Right lobe of liver (tissue), 6 donors: ENCODE data around the gene ABCF1. TPM values are rescaled to one million over a fixed set of nuclear protein-coding genes. Genes with fewer than 3 reads are reported as not detected.

Source experiments
- ATAC-seq, 4 donors: fragments of 200-7000 bp; cut with Tn5 transposase; one replicate each; pipeline ENCODE4 v1.9.1; 2020; ENCODE audit warnings: mild to moderate bottlenecking in 4 of 4, moderate library complexity in 4 of 4
- DNase-seq, 3 donors: peaks; one replicate each; pipeline ENCODE4 v3.0.0-alpha.2; 2020
- H3K27ac ChIP-seq, 3 donors: fragments of 200-600 bp; one replicate each; pipeline ENCODE4 v1.8.0; 2022
- H3K27me3 ChIP-seq, 2 donors: fragments of 200-600 bp; one replicate each; pipeline ENCODE4 v1.8.0; 2022
- H3K36me3 ChIP-seq, 4 donors: fragments of 200-600 bp; sonication (generic) in 1 of 4; one replicate each; pipeline versions ENCODE4 v1.5.1 to v1.8.0; 2017 to 2022; ENCODE audit warnings: control low read depth in 1 of 4
- H3K4me1 ChIP-seq, 4 donors: fragments of 200-600 bp; sonication (generic) in 1 of 4; one replicate each; pipeline versions ENCODE4 v1.5.1 to v1.8.0; 2017 to 2022; ENCODE audit warnings: control low read depth in 1 of 4
- H3K4me3 ChIP-seq, 3 donors: fragments of 200-600 bp; one replicate each; pipeline ENCODE4 v1.8.0; 2022
- H3K9me3 ChIP-seq, 4 donors: fragments of 200-600 bp; sonication (generic) in 1 of 4; one replicate each; pipeline versions ENCODE4 v1.5.1 to v1.8.0; 2017 to 2022; ENCODE audit warnings: control low read depth in 1 of 4
- POLR2A ChIP-seq: fragments of 450-650 bp; IDR thresholded peaks from one replicate; pipeline ENCODE4 v1.6.1; 2017; ENCODE audit warnings: antibody characterized with exemption, mild to moderate bottlenecking
- WGBS: methylation state at CpG from one replicate; pipeline ENCODE4 v1.1.6; 2018; ENCODE audit warnings: low coverage, low lambda C conversion rate; ENCODE audit not compliant: insufficient coverage; ENCODE audit errors: missing lambda C conversion rate; 5-methylcytosine and 5-hydroxymethylcytosine counted together
- intact Hi-C, 2 donors: fragments of 100-400 bp; cut with DNase I; formaldehyde crosslinking; loops; one replicate each; pipeline versions ENCODE4 v1.11.2 to v1.14.1; 2022
- total RNA-seq, 6 experiments: library from RNA; depleted of rRNA in 2 of 6; stranded (reverse); fragments of >200 nt in 2 of 6; fragmentation: NEBNext Ultra II Directional in 3 of 6; extraction: Animal tissue kit (Norgen Biotek cat#: 25700) in 3 of 6; gene quantifications; one replicate each; pipeline versions ENCODE4 v1.1.0 to v1.2.4, GENCODE V29; 2016 to 2023
- TF ChIP-seq, protein P1 (sequence below), 4 donors: fragments of 200-600 bp in 3 of 4; fragments of 450-650 bp in 1 of 4; IDR thresholded peaks; one replicate each; pipeline versions ENCODE4 v1.5.1 to v1.8.0; 2016 to 2022; ENCODE audit warnings: antibody characterized with exemption in 4 of 4, mild to moderate bottlenecking in 2 of 4
- donor health status: DM: no; HTN: yes; CAD: no.
- donor health status: DM: no; HTN: no; CAD: no.
- donor health status: DM: no; HTN: no; CAD: no.
- donor health status: DM: no; HTN: yes; CAD: no.
- donor health status: DM: no; HTN: yes; CAD: no.

The ABCF1 gene
- total RNA-seq, 6 experiments from 2014 or later = 23.3 to 35.2 (median 26.8) TPM

DNA sequence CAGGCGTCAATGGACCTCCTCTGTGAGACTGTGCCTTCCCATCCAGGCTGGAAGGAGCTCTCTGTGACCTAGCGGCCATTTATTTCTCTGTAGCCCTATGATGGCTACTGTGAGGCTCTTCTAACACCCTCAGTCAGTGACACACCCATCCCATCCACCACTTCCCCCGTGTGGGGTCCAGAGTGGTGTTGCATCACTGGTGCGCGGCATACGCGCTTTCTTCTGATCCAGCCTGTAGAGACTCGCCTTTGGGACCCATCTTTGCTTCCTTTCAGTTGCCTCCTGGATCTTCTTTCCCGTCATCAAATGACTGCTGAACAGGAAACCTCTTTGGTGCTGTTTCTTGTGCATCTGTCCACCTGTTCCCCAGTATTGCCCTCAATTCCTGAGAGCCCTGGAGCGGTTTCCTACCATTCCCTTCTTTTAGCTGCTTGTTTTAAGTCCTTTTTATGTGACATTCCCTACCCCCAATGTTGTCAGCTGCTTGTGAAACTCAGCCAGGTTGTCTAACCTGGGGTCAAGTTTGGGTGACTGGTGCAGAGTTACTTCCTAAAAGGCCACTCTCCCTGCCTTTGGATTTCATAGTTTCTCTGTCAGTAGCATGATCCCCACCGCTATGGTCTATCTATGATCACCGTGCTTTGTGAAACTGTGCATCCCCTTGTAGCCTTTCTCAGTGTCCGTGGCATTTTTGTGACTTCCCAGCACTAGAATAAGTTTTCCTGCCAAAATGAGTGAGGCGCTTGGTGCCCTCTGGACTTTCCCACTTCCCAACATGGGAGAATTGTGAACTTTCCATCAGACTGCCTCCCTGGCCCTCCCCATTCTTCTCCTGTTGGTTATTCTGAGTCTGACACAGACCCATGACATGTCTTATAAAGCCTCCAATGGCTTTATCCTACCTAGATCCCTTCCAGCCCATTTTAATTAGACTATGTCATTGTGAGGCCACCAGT lies 8.5 kb upstream of the ABCF1 start:
- Histone ChIP-seq H3K27me3 (no peaks in the 10 kb centered on the region), H3K27ac (peak overlapping the region in 2 of 3 donors; percentile 5 to 67), H3K36me3 (no peaks in the 10 kb centered on the region), H3K9me3 (no peaks in the 10 kb centered on the region), H3K4me1 (peaks cover 0 to 51% (median 25%) of the 10 kb centered on the region in 4 donors), H3K4me3 (no peak overlapping the region)
- WGBS = 63% methylated on average over 14 of the region's 14 CpGs
- TF ChIP-seq POLR2A = no peak
- TF ChIP-seq, protein P1, sequence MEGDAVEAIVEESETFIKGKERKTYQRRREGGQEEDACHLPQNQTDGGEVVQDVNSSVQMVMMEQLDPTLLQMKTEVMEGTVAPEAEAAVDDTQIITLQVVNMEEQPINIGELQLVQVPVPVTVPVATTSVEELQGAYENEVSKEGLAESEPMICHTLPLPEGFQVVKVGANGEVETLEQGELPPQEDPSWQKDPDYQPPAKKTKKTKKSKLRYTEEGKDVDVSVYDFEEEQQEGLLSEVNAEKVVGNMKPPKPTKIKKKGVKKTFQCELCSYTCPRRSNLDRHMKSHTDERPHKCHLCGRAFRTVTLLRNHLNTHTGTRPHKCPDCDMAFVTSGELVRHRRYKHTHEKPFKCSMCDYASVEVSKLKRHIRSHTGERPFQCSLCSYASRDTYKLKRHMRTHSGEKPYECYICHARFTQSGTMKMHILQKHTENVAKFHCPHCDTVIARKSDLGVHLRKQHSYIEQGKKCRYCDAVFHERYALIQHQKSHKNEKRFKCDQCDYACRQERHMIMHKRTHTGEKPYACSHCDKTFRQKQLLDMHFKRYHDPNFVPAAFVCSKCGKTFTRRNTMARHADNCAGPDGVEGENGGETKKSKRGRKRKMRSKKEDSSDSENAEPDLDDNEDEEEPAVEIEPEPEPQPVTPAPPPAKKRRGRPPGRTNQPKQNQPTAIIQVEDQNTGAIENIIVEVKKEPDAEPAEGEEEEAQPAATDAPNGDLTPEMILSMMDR (IDR thresholded peaks at IDR 0.05) = no peak
- peak; percentile 64 to 76 (median 68) for ATAC-seq
- DNase-seq = no peak
- intact Hi-C loops = no loop called here

DNA sequence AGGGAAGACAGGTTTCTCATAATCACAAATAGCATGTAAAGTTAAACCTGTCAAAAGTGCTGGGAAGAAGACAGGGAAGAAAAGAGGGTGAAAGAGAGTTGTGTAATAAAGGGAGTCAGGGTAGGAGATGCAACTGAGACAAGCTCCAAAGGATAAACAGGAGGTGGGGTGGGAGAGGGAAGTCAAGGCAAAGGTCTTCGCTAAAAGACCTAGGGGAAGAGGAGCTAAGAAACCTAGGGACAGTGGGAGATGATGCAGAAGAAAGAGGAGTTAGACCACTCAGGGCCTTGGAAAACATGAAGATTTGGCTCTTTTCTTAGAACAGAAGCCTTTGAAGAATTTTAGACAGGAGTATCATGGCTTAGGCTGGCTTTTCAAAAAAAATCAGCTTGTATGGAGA lies 7.1 kb upstream of the ABCF1 start:
- H3K27me3 ChIP-seq = no peaks in the 10 kb centered on the region
- 92% methylated on average over 1 of the region's 1 CpG for WGBS
- no peak for DNase-seq
- no peak overlapping the region for H3K4me3 ChIP-seq
- no peaks in the 10 kb centered on the region for H3K36me3 ChIP-seq
- H3K27ac ChIP-seq = peak overlapping the region in 1 of 3 donors; percentile 67
- intact Hi-C loops = no loop called here
- no peaks in the 10 kb centered on the region for H3K9me3 ChIP-seq
- no peak for ATAC-seq
- no peak for TF ChIP-seq POLR2A
- TF ChIP-seq, protein P1 (IDR thresholded peaks at IDR 0.05) = no peak
- peaks cover 0 to 51% (median 23%) of the 10 kb centered on the region in 4 donors for H3K4me1 ChIP-seq

DNA sequence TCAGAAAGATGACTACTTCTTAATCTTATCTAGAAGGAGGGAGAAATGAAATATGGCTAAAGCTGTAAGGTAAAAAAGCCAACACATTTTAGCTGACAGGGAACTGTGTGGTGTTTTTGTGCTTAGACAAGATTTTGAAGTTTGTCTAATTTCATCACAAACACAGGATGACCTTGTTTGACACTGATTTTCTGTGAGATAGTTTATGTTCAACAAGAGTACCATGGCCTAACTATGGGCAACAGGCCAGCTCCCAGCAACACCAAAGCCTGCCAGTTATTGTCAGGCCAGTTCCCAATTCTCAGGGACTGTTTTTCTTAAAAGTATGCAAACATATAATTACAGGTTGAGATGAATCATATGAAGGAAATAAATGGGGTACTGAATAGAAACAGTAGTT lies 5.5 kb upstream of the ABCF1 start:
- intact Hi-C loops = no loop called here
- H3K27ac ChIP-seq = peak overlapping the region in 2 of 3 donors; percentile 80 to 88
- no peaks in the 10 kb centered on the region for H3K36me3 ChIP-seq
- H3K27me3 ChIP-seq = no peaks in the 10 kb centered on the region
- H3K9me3 ChIP-seq = no peaks in the 10 kb centered on the region
- ATAC-seq (peak; percentile 69 to 77 (median 72)), DNase-seq (peak; percentile 77 to 86 (median 82))
- no peak overlapping the region for H3K4me3 ChIP-seq
- H3K4me1 ChIP-seq = peaks cover 0 to 62% (median 27%) of the 10 kb centered on the region in 4 donors
- TF ChIP-seq, protein P1 (IDR thresholded peaks at IDR 0.05) = no peak
- no peak for TF ChIP-seq POLR2A

DNA sequence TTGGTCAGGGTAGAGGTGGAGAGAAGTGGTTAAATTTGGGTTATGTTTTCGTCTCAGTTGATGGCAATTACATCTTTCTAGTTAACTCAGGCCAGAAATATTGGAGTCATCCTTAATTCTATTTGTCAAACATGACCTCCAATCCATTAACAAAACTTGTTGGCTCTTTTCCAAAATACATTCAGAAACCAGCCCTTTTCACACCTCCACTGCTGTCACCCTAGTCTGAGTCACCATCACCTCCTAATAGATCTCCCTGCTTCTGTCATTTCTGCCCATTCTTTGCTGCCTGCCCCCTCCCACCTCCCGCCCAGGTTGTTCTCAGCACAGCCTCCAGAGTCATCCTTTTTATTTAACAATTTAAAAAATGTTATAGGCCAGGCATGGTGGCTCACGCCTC lies 3.0 kb upstream of the ABCF1 start:
- Histone ChIP-seq H3K27ac (no peak overlapping the region), H3K36me3 (no peaks in the 10 kb centered on the region), H3K9me3 (no peaks in the 10 kb centered on the region), H3K27me3 (no peaks in the 10 kb centered on the region), H3K4me1 (peaks cover 0 to 58% (median 25%) of the 10 kb centered on the region in 4 donors), H3K4me3 (no peak overlapping the region)
- no peak for ATAC-seq
- WGBS = 47% methylated on average over 3 of the region's 3 CpGs
- DNase-seq = no peak
- intact Hi-C loops = no loop called here
- no peak for TF ChIP-seq POLR2A
- TF ChIP-seq, protein P1 (IDR thresholded peaks at IDR 0.05) = no peak
